Upper lobe of left lung (tissue), 6 donors: ENCODE measurements around the gene STARD8. TPM values are rescaled to one million over a fixed set of nuclear protein-coding genes. Genes with fewer than 3 reads are reported as not detected.

ENCODE experiments used
- ATAC-seq, 2 donors: fragments of 200-7000 bp; cut with Tn5 transposase; one replicate each; pipeline ENCODE4 v1.9.1; 2022; ENCODE audit warnings: mild to moderate bottlenecking in 2 of 2, moderate library complexity in 2 of 2; ENCODE audit not compliant: low FRiP score in 2 of 2
- DNase-seq, 2 donors: peaks; one replicate each; pipeline ENCODE4 v3.0.0-alpha.2; 2019 to 2020
- H3K27ac ChIP-seq, 4 donors: fragments of 200-600 bp; sonication (generic); one replicate each; pipeline ENCODE4 v1.5.1; 2016 to 2019
- H3K27me3 ChIP-seq, 4 donors: fragments of 200-600 bp; sonication (generic); one replicate each; pipeline ENCODE4 v1.5.1; 2017 to 2019
- H3K36me3 ChIP-seq, 4 donors: fragments of 200-600 bp; sonication (generic); one replicate each; pipeline ENCODE4 v1.5.1; 2016 to 2019
- H3K4me1 ChIP-seq, 4 donors: fragments of 200-600 bp; sonication (generic); one replicate each; pipeline ENCODE4 v1.5.1; 2018 to 2019
- H3K4me3 ChIP-seq, 4 donors: fragments of 200-600 bp; sonication (generic); one replicate each; pipeline ENCODE4 v1.5.1; 2017 to 2019; ENCODE audit warnings: mild to moderate bottlenecking in 2 of 4, moderate library complexity in 1 of 4
- H3K9me3 ChIP-seq, 4 donors: fragments of 200-600 bp; sonication (generic); one replicate each; pipeline ENCODE4 v1.5.1; 2018 to 2019
- EP300 ChIP-seq, 4 donors: sonication (generic); formaldehyde crosslinking; IDR thresholded peaks; one replicate each; pipeline ENCODE4 v1.5.1; 2017; ENCODE audit warnings: antibody characterized with exemption in 4 of 4, control low read depth in 2 of 4
- POLR2A ChIP-seq, 4 donors: fragments of 450-650 bp; IDR thresholded peaks; one replicate each; pipeline ENCODE4 v1.5.1; 2016 to 2017; ENCODE audit warnings: antibody characterized with exemption in 4 of 4, mild to moderate bottlenecking in 2 of 4
- POLR2AphosphoS5 ChIP-seq, 2 donors: sonication (generic); formaldehyde crosslinking; IDR thresholded peaks; one replicate each; pipeline ENCODE4 v1.5.1; 2017; ENCODE audit warnings: antibody characterized with exemption in 2 of 2
- WGBS, 2 donors: methylation state at CpG; one replicate each; pipeline ENCODE4 v1.1.5; 2017 to 2018; 5-methylcytosine and 5-hydroxymethylcytosine counted together
- total RNA-seq, 6 donors: library from RNA; depleted of rRNA in 4 of 6; stranded (reverse); fragments of >200 nt in 4 of 6; gene quantifications; one replicate each; pipeline versions ENCODE4 v1.1.0 to v1.2.1, GENCODE V29; 2016 to 2021
- TF ChIP-seq, protein P1 (sequence below), 6 experiments: fragments of 450-650 bp in 4 of 6; fragments of 200-600 bp in 2 of 6; sonication (generic) in 2 of 6; IDR thresholded peaks; one replicate each; pipeline ENCODE4 v1.5.1; 2016 to 2019; ENCODE audit warnings: antibody characterized with exemption in 6 of 6
- donor health status: DM: no; HTN: no; CAD: no; lungs with moderate emphysema.
- donor health status: DM: no; HTN: yes; CAD: no; lungs with severe emphysema.

Gene STARD8
- total RNA-seq, 6 donors from 2014 or later: 13.9 to 43.1 (median 25.8) TPM

DNA sequence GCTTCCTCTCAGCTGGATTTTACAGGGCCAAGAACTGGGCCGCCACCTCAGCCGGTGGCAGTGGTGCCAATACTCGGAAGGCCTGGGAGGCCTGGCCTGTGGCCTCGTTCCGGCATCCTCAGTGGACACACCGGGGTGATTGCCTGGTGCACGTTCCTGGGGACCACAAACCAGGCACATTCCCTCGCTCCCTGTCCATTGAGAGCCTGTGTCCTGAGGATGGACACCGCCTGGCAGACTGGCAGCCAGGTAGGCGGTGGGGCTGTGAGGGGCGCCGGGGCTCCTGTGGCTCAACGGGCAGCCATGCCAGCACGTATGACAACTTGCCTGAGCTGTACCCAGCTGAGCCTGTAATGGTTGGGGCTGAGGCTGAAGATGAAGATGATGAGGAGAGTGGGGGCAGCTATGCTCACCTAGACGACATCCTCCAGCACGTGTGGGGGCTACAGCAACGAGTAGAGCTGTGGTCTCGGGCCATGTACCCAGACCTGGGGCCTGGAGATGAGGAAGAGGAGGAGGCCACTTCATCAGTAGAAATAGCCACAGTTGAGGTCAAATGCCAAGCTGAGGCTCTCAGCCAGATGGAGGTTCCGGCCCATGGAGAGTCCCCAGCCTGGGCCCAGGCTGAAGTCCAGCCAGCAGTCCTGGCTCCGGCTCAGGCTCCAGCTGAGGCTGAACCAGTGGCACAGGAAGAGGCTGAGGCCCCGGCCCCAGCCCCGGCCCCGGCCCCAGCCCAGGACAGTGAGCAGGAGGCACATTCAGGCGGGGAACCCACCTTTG lies 70.4 kb downstream of the STARD8 start:
- Histone ChIP-seq H3K9me3 (no peaks in the 10 kb centered on the region), H3K27me3 (no peaks in the 10 kb centered on the region), H3K4me3 (no peak overlapping the region), H3K4me1 (no peaks in the 10 kb centered on the region), H3K27ac (peak overlapping the region in 1 of 4 donors; percentile 27), H3K36me3 (peaks cover 0 to 79% (median 28%) of the 10 kb centered on the region in 4 donors)
- TF ChIP-seq POLR2AphosphoS5 (IDR thresholded peaks at IDR 0.05) (no peak), POLR2A (IDR thresholded peaks at IDR 0.05) (no peak), EP300 (IDR thresholded peaks at IDR 0.05) (no peak)
- TF ChIP-seq, protein P1, sequence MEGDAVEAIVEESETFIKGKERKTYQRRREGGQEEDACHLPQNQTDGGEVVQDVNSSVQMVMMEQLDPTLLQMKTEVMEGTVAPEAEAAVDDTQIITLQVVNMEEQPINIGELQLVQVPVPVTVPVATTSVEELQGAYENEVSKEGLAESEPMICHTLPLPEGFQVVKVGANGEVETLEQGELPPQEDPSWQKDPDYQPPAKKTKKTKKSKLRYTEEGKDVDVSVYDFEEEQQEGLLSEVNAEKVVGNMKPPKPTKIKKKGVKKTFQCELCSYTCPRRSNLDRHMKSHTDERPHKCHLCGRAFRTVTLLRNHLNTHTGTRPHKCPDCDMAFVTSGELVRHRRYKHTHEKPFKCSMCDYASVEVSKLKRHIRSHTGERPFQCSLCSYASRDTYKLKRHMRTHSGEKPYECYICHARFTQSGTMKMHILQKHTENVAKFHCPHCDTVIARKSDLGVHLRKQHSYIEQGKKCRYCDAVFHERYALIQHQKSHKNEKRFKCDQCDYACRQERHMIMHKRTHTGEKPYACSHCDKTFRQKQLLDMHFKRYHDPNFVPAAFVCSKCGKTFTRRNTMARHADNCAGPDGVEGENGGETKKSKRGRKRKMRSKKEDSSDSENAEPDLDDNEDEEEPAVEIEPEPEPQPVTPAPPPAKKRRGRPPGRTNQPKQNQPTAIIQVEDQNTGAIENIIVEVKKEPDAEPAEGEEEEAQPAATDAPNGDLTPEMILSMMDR (IDR thresholded peaks at IDR 0.05): no peak
- ATAC-seq (no peak), DNase-seq (peak in 1 of 2 donors; percentile 28)
- 92% methylated on average over 21 of the region's 24 CpGs; no CpG with 5 or more reads in 1 of the 2 donors for WGBS, 2 donors

DNA sequence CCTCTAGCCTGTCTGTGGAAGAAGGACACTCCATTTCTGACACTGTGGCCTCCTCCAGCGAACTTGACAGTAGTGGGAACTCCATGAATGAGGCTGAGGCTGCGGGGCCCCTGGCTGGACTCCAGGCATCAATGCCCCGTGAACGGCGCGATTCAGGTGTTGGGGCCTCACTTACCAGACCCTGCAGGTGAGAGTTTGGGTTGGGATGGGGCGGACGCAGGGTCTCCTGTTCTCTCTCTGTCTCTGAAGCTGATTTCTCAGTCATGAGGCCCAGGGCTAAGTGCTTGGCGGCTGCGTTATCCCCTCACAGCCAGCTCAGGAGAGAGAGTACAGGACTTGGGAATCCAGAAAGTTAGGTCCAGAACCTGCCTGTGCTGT lies 71.0 kb downstream of the STARD8 start:
- 89 to 100% methylated on average over 1 to 10 of the region's 10 CpGs for WGBS, 2 donors
- no peaks in the 10 kb centered on the region for H3K9me3 ChIP-seq
- peak overlapping the region in 1 of 4 donors; percentile 27 for H3K27ac ChIP-seq
- no peaks in the 10 kb centered on the region for H3K4me1 ChIP-seq
- DNase-seq: no peak
- H3K36me3 ChIP-seq: peaks cover 0 to 83% (median 31%) of the 10 kb centered on the region in 4 donors
- TF ChIP-seq, protein P1 (IDR thresholded peaks at IDR 0.05): no peak
- TF ChIP-seq POLR2A (IDR thresholded peaks at IDR 0.05): no peak
- no peak for TF ChIP-seq POLR2AphosphoS5 (IDR thresholded peaks at IDR 0.05)
- TF ChIP-seq EP300 (IDR thresholded peaks at IDR 0.05): no peak
- ATAC-seq: no peak
- no peaks in the 10 kb centered on the region for H3K27me3 ChIP-seq
- H3K4me3 ChIP-seq: no peak overlapping the region

- no peak overlapping the region for H3K4me3 ChIP-seq
- H3K36me3 ChIP-seq: peaks cover 0 to 83% (median 31%) of the 10 kb centered on the region in 4 donors
- peak in 1 of 2 donors; percentile 17 for DNase-seq
- H3K4me1 ChIP-seq: no peaks in the 10 kb centered on the region
- WGBS, 2 donors: 78 to 80% methylated on average over 8 to 14 of the region's 14 CpGs
- H3K27me3 ChIP-seq: no peaks in the 10 kb centered on the region
- TF ChIP-seq POLR2AphosphoS5 (IDR thresholded peaks at IDR 0.05) (no peak), EP300 (IDR thresholded peaks at IDR 0.05) (no peak), POLR2A (IDR thresholded peaks at IDR 0.05) (no peak)
- TF ChIP-seq, protein P1 (IDR thresholded peaks at IDR 0.05): no peak
- H3K9me3 ChIP-seq: no peaks in the 10 kb centered on the region
- peak overlapping the region in 2 of 4 donors; percentile 19 to 23 for H3K27ac ChIP-seq
- no peak for ATAC-seq
Measured at GRCh38 chrX:68719181-68719903, 71.9 kb downstream of the STARD8 start.

- no peaks in the 10 kb centered on the region for H3K4me1 ChIP-seq
- H3K9me3 ChIP-seq: no peaks in the 10 kb centered on the region
- peak overlapping the region in 1 of 4 donors; percentile 23 for H3K27ac ChIP-seq
- H3K4me3 ChIP-seq: no peak overlapping the region
- no peaks in the 10 kb centered on the region for H3K27me3 ChIP-seq
- TF ChIP-seq POLR2A (IDR thresholded peaks at IDR 0.05) (no peak), POLR2AphosphoS5 (IDR thresholded peaks at IDR 0.05) (no peak), EP300 (IDR thresholded peaks at IDR 0.05) (no peak)
- TF ChIP-seq, protein P1 (IDR thresholded peaks at IDR 0.05): peak in 1 of 6 experiments; percentile 20
- 84% methylated on average over 2 to 11 of the region's 11 CpGs for WGBS, 2 donors
- ATAC-seq: no peak
- H3K36me3 ChIP-seq: peaks cover 0 to 84% (median 33%) of the 10 kb centered on the region in 4 donors
- DNase-seq: peak; percentile 20 to 46
Measured at GRCh38 chrX:68719904-68720614, 72.6 kb downstream of the STARD8 start.
